ENCODE measurements around the gene DAB2IP.

Gene DAB2IP

DNA sequence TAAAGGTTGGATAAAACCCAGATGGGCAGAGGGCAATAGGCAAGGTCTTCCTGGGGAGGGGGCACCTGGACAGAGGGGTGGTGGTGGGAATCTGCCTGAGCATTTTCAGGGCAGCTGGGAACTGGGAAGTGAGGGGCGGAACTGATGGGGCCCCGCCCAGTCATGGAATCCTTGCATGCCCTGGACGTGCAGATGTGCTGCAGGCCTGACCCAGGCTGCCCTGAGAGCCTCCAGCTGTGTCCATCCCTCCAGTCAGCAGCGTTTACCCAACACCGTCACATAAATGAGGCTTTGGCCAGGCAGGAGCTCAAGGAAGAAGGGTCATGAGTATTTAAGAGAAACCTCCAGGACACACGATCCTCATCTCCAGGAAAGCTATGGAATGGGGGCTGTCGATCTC is 70.3 kb downstream of the DAB2IP start:
- TF ChIP-seq, protein P1, sequence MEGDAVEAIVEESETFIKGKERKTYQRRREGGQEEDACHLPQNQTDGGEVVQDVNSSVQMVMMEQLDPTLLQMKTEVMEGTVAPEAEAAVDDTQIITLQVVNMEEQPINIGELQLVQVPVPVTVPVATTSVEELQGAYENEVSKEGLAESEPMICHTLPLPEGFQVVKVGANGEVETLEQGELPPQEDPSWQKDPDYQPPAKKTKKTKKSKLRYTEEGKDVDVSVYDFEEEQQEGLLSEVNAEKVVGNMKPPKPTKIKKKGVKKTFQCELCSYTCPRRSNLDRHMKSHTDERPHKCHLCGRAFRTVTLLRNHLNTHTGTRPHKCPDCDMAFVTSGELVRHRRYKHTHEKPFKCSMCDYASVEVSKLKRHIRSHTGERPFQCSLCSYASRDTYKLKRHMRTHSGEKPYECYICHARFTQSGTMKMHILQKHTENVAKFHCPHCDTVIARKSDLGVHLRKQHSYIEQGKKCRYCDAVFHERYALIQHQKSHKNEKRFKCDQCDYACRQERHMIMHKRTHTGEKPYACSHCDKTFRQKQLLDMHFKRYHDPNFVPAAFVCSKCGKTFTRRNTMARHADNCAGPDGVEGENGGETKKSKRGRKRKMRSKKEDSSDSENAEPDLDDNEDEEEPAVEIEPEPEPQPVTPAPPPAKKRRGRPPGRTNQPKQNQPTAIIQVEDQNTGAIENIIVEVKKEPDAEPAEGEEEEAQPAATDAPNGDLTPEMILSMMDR (conservative IDR thresholded peaks at IDR 0.05; ENCODE audit: low read length) = no peak
- TF ChIP-seq EZH2phosphoT487 (IDR thresholded peaks at IDR 0.05; ENCODE audit: borderline replicate concordance) = no peak
- Histone ChIP-seq H3K9me2 (replicated peaks; ENCODE audit: low read depth, low read length) (no peaks in the 10 kb centered on the region), H3K9me3 (ENCODE audit: insufficient read depth, low read depth, low read length) (no peaks in the 10 kb centered on the region), H3K4me2 (ENCODE audit: low read depth, low read length, poor library complexity, severe bottlenecking) (no peak overlapping the region), H3K27me3 (ENCODE audit: insufficient read depth, low read length, poor library complexity, severe bottlenecking) (no peaks in the 10 kb centered on the region), H3K36me3 (ENCODE audit: insufficient read depth, low read length) (no peaks in the 10 kb centered on the region), H3K4me1 (ENCODE audit: insufficient read depth, low read length, poor library complexity, severe bottlenecking) (peaks cover 34% of the 10 kb centered on the region), H3K79me2 (ENCODE audit: insufficient read depth, low read length) (peaks cover 77% of the 10 kb centered on the region), H3K4me3 (ENCODE audit: low read length, poor library complexity, severe bottlenecking) (no peak overlapping the region), H3F3A (ENCODE audit: low read depth) (no peaks in the 10 kb centered on the region), H2AFZ (ENCODE audit: low read length) (no peak overlapping the region), H3K9ac (ENCODE audit: low read depth, low read length, poor library complexity, severe bottlenecking) (no peak overlapping the region), H4K20me1 (ENCODE audit: insufficient read depth, low read length, poor library complexity, severe bottlenecking) (no peaks in the 10 kb centered on the region)

DNA sequence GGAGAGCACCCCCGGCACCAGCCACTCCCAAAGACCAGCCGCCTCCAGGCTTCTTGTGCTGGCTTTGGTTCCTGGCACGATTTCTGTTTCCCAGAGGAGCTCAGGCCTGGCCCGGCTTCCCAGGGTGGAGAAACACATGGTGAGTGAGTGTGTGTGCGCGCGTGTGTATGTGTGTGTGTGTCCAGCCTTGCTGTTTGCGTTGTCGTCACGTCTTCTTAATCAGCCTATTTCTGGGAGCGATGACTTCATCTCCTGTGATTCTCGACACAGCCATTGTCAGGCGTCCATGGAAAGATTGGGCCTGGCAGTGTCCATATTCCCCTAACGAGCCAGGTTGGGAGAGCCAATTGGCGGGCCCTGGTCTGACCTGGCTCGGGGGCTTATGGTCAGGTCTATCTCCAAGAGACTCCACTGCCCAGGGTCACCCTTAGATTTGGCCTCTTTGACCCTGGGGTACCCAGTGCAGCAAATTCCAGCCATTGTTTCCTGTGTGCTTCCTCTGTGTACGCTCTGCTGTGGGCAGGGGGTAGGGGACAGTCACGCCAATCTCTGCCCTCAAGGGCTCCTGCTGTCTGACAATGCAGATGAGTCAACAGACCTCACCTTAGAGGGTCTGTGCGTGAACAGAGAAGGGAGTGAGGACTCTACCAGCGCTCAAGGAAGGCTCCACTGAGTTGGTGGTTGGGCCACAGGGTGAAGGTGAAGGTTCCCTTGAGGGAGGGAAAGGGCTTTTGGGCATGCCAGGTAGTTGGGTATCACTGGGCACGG is 73.8 kb downstream of the DAB2IP start:
- H3K4me3 ChIP-seq (ENCODE audit: low read length, poor library complexity, severe bottlenecking) = no peak overlapping the region
- peaks cover 56% of the 10 kb centered on the region for H3K4me1 ChIP-seq (ENCODE audit: insufficient read depth, low read length, poor library complexity, severe bottlenecking)
- no peaks in the 10 kb centered on the region for H4K20me1 ChIP-seq (ENCODE audit: insufficient read depth, low read length, poor library complexity, severe bottlenecking)
- H3K9ac ChIP-seq (ENCODE audit: low read depth, low read length, poor library complexity, severe bottlenecking) = no peak overlapping the region
- peaks cover 86% of the 10 kb centered on the region for H3K79me2 ChIP-seq (ENCODE audit: insufficient read depth, low read length)
- H2AFZ ChIP-seq (ENCODE audit: low read length) = no peak overlapping the region
- no peaks in the 10 kb centered on the region for H3K36me3 ChIP-seq (ENCODE audit: insufficient read depth, low read length)
- H3K9me3 ChIP-seq (ENCODE audit: insufficient read depth, low read depth, low read length) = no peaks in the 10 kb centered on the region
- H3K4me2 ChIP-seq (ENCODE audit: low read depth, low read length, poor library complexity, severe bottlenecking) = no peak overlapping the region
- no peaks in the 10 kb centered on the region for H3F3A ChIP-seq (ENCODE audit: low read depth)
- no peaks in the 10 kb centered on the region for H3K9me2 ChIP-seq (replicated peaks; ENCODE audit: low read depth, low read length)
- no peaks in the 10 kb centered on the region for H3K27me3 ChIP-seq (ENCODE audit: insufficient read depth, low read length, poor library complexity, severe bottlenecking)
- TF ChIP-seq EZH2phosphoT487 (IDR thresholded peaks at IDR 0.05; ENCODE audit: borderline replicate concordance) = no peak
- TF ChIP-seq, protein P1 (conservative IDR thresholded peaks at IDR 0.05; ENCODE audit: low read length) = no peak

DNA sequence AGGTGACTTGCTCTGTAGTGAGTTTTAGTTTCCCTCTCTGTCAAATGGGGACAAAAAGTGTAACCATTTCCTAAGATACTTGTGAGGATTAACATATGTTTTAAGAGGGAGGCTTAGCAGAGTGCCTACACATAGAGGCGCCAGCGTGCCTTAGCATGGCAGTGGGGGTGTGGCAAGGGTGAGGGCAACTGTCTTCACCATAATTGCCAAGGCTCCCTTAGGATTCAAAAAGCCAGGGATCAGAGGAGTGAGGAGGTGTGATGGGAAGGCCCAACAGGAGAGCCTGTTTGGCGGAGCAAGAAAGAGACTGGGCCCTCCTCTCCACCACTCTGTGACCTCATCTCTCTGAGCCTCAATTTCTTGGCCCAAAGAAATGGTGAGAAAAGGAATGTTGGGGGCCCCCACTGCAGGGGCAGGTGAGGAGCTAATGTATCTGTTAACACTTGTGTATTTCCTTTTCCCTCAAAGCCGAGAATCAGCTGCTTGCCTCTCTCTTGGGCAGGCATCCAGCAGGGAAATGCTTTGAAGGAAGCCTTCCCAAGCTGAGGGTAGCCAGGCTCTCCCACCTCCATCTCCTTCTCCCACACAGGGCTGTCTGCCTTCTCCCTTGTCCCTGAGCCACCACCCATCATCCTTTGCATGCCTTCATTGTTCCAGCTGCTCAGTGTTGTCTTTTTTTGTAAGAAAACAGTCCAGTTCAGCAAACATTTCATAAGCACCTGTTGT is 76.0 kb downstream of the DAB2IP start:
- H3K4me1 ChIP-seq (ENCODE audit: insufficient read depth, low read length, poor library complexity, severe bottlenecking) = peaks cover 63% of the 10 kb centered on the region
- TF ChIP-seq EZH2phosphoT487 (IDR thresholded peaks at IDR 0.05; ENCODE audit: borderline replicate concordance) = no peak
- TF ChIP-seq, protein P1 (conservative IDR thresholded peaks at IDR 0.05; ENCODE audit: low read length) = no peak
- peaks cover 9% of the 10 kb centered on the region for H4K20me1 ChIP-seq (ENCODE audit: insufficient read depth, low read length, poor library complexity, severe bottlenecking)
- H3K36me3 ChIP-seq (ENCODE audit: insufficient read depth, low read length) = no peaks in the 10 kb centered on the region
- H3K79me2 ChIP-seq (ENCODE audit: insufficient read depth, low read length) = peaks cover 81% of the 10 kb centered on the region
- no peak overlapping the region for H3K4me2 ChIP-seq (ENCODE audit: low read depth, low read length, poor library complexity, severe bottlenecking)
- H2AFZ ChIP-seq (ENCODE audit: low read length) = no peak overlapping the region
- H3K9me2 ChIP-seq (replicated peaks; ENCODE audit: low read depth, low read length) = no peaks in the 10 kb centered on the region
- no peaks in the 10 kb centered on the region for H3K27me3 ChIP-seq (ENCODE audit: insufficient read depth, low read length, poor library complexity, severe bottlenecking)
- H3K9ac ChIP-seq (ENCODE audit: low read depth, low read length, poor library complexity, severe bottlenecking) = no peak overlapping the region
- peaks cover 5% of the 10 kb centered on the region for H3F3A ChIP-seq (ENCODE audit: low read depth)
- no peak overlapping the region for H3K4me3 ChIP-seq (ENCODE audit: low read length, poor library complexity, severe bottlenecking)
- no peaks in the 10 kb centered on the region for H3K9me3 ChIP-seq (ENCODE audit: insufficient read depth, low read depth, low read length)
